HEK293 (cell line): ENCODE results near the gene C22orf42.

Experiments
- KLF9 ChIP-seq: fragments of 450-650 bp; formaldehyde crosslinking; IDR thresholded peaks from 2 replicates; pipeline ENCODE4 v1.5.1; 2016; ENCODE audit warnings: missing biosample characterization, missing genetic modification characterization, low read depth
- ZNF707 ChIP-seq: fragments of 450-650 bp; formaldehyde crosslinking; IDR thresholded peaks from 2 replicates; pipeline ENCODE4 v1.5.1; 2016; ENCODE audit warnings: missing biosample characterization, missing genetic modification characterization
- ZNF785 ChIP-seq: fragments of 450-650 bp; formaldehyde crosslinking; IDR thresholded peaks from 2 replicates; pipeline ENCODE4 v1.5.1; 2016; ENCODE audit warnings: missing biosample characterization, missing genetic modification characterization

GRCh38 chr22:32123657-32124056 lies 35.4 kb downstream of the C22orf42 start:
- TF ChIP-seq ZNF707 (tag by site-specific recombination) (no peak), ZNF785 (tag by site-specific recombination) (no peak), KLF9 (tag by site-specific recombination) (no peak)
